ENCODE measurements around the gene XPC. TPM values are rescaled to one million over a fixed set of nuclear protein-coding genes. Genes with fewer than 3 reads are reported as not detected.

Gene XPC
- total and polyA plus RNA-seq, 2 of the 8 experiments (the other 6 are each of a cell fraction or from before 2014, with no cell fraction given): 8.8 to 27.3 TPM

GRCh38 chr3:14223595-14223994 is 45.2 kb upstream of the XPC start:
- H2BK20ac ChIP-seq (ENCODE audit: low read length): no peak overlapping the region
- no peak overlapping the region for H3K9ac ChIP-seq (replicated peaks in 1 of 4; ENCODE audit: extremely low read depth in 1 of 4, low read depth in 3 of 4, low read length in 3 of 4)
- H3K4me1 ChIP-seq (replicated peaks in 1 of 4; ENCODE audit: control insufficient read depth in 3 of 4, insufficient read depth in 4 of 4, low read length in 3 of 4): peaks cover 0 to 5% (median 0%) of the 10 kb centered on the region in 4 experiments; a peak in 1 of 7 replicates
- no peak overlapping the region for H4K5ac ChIP-seq (ENCODE audit: insufficient read length, low read depth, low read length)
- TF ChIP-seq SIX5 (IDR thresholded peaks at IDR 0.05; ENCODE audit: low read depth, low read length) (no peak), BRCA1 (IDR thresholded peaks at IDR 0.05; ENCODE audit: low read depth, low read length) (no peak), CEBPB (IDR thresholded peaks at IDR 0.05; ENCODE audit: low read depth, low read length) (no peak), SP1 (IDR thresholded peaks at IDR 0.05; ENCODE audit: low read depth, low read length) (no peak)
- no peak overlapping the region for H3K14ac ChIP-seq (ENCODE audit: insufficient read length)
- peaks cover 0 to 8% of the 10 kb centered on the region in 2 experiments; a peak in 2 of 4 replicates for H3K9me3 ChIP-seq (ENCODE audit: insufficient read depth in 2 of 2, low read depth in 1 of 2, low read length in 1 of 2)
- no peak overlapping the region for H3K27ac ChIP-seq (ENCODE audit: low read depth, low read length)
- no peak overlapping the region for H2BK12ac ChIP-seq (ENCODE audit: low read depth, low read length)
- 77% methylated on average over 1 of the region's 1 CpG; no CpG with 5 or more reads in 1 of the 2 experiments for WGBS, 2 experiments (ENCODE audit: extremely low coverage in 1 of 2, insufficient coverage in 1 of 2, insufficient read length in 1 of 2, insufficient replicate concordance in 2 of 2, low coverage in 1 of 2, low lambda C conversion rate in 2 of 2, missing lambda C conversion rate in 1 of 2)
- ChIA-PET POLR2A (ENCODE audit: partially characterized antibody) (no interaction called here), CTCF (ENCODE audit: partially characterized antibody) (interaction anchor here (0.8 to 2.7 kb wide), 11 partner anchors 8 to 244 kb away, joined by 3 to 22 read pairs (median 5); no protein-coding TSS in a partner anchor)
- no peaks in the 10 kb centered on the region for H3K23me2 ChIP-seq (ENCODE audit: low read depth, low read length)
- no peak overlapping the region for H2BK5ac ChIP-seq (ENCODE audit: low read depth, low read length)
- no peak overlapping the region for H3K4ac ChIP-seq (replicated peaks; ENCODE audit: insufficient read length, low read depth, low read length)
- no peak overlapping the region for H3K56ac ChIP-seq (replicated peaks; ENCODE audit: insufficient read length, low read depth, low read length)
- H2AK5ac ChIP-seq (ENCODE audit: low read depth, low read length): no peak overlapping the region
- no peaks in the 10 kb centered on the region for H3K27me3 ChIP-seq (replicated peaks in 1 of 4; ENCODE audit: control insufficient read depth in 3 of 4, extremely low read depth in 1 of 4, insufficient read depth in 3 of 4, low read length in 3 of 4)
- no peak for FAIRE-seq
- H3K23ac ChIP-seq (ENCODE audit: insufficient read length): no peak overlapping the region
- H4K20me1 ChIP-seq (replicated peaks in 1 of 2; ENCODE audit: control insufficient read depth in 1 of 2, insufficient read depth in 2 of 2, low read length in 2 of 2): no peaks in the 10 kb centered on the region
- H3K4me3 ChIP-seq (ENCODE audit: extremely low read depth in 1 of 4, insufficient read depth in 2 of 4, low read depth in 3 of 4, low read length in 4 of 4): no peak overlapping the region
- no peak overlapping the region for H2BK15ac ChIP-seq (ENCODE audit: low read length)
- no peaks in the 10 kb centered on the region for H3K79me2 ChIP-seq (ENCODE audit: control insufficient read depth in 1 of 2, insufficient read depth in 2 of 2, low read length in 2 of 2)
- no peak for DNase-seq (ENCODE audit: low read depth in 1 of 2, low spot score in 2 of 2)
- H3K36me3 ChIP-seq (ENCODE audit: control insufficient read depth in 2 of 4, insufficient read depth in 4 of 4, low read length in 3 of 4): no peaks in the 10 kb centered on the region
- no peak overlapping the region for H2AFZ ChIP-seq (ENCODE audit: low read length)
- no peak overlapping the region for H4K91ac ChIP-seq (replicated peaks; ENCODE audit: insufficient read length, low read length)
- no peak overlapping the region for H2BK120ac ChIP-seq (replicated peaks; ENCODE audit: low read depth, low read length)
- H4K8ac ChIP-seq (ENCODE audit: extremely low read depth, insufficient read depth, low read length): no peak overlapping the region
- no peaks in the 10 kb centered on the region for H3K79me1 ChIP-seq (ENCODE audit: low read depth, low read length)
- H3K18ac ChIP-seq (ENCODE audit: extremely low read depth, low read length): no peak overlapping the region
- H3K4me2 ChIP-seq (ENCODE audit: insufficient read depth in 1 of 2, low read depth in 2 of 2, low read length in 2 of 2): no peak overlapping the region

Measured in H1 (cell line).